Measurements from ENCODE around the gene IRAK2. TPM values are rescaled to one million over a fixed set of nuclear protein-coding genes. Genes with fewer than 3 reads are reported as not detected.

IRAK2 gene
- total RNA-seq, 2 donors from 2014 or later, result 0.99 to 3.9 TPM

- H3K4me3 ChIP-seq, result no peak overlapping the region
- no peak for ATAC-seq
- intact Hi-C loops (cut with DNase I), result no loop called here
- TF ChIP-seq POLR2A (IDR thresholded peaks at IDR 0.05), result no peak
- no peak for TF ChIP-seq CTCF (IDR thresholded peaks at IDR 0.05)
- no peaks in the 10 kb centered on the region for H3K36me3 ChIP-seq (replicated peaks in 1 of 2; ENCODE audit: insufficient read depth in 1 of 2, low read depth in 2 of 2)
- no peak for DNase-seq
- peak overlapping the region in 3 of 4 donors; percentile 35 to 91 (median 88) for H3K27ac ChIP-seq
- no peaks in the 10 kb centered on the region for H3K9me3 ChIP-seq
- peaks cover 65% of the 10 kb centered on the region for H3K4me1 ChIP-seq
- WGBS, 2 donors, result 78 to 87% methylated on average over 12 to 14 of the region's 14 CpGs
- no peaks in the 10 kb centered on the region for H3K27me3 ChIP-seq
Measured at GRCh38 chr3:10193692-10194327, 29.1 kb downstream of the IRAK2 start.

GRCh38 chr3:10194328-10195071 is 29.8 kb downstream of the IRAK2 start:
- Histone ChIP-seq H3K4me1 (peaks cover 58% of the 10 kb centered on the region), H3K36me3 (replicated peaks in 1 of 2; ENCODE audit: insufficient read depth in 1 of 2, low read depth in 2 of 2) (no peaks in the 10 kb centered on the region), H3K9me3 (no peaks in the 10 kb centered on the region), H3K27ac (peak overlapping the region in 2 of 4 donors; percentile 9 to 35), H3K4me3 (no peak overlapping the region), H3K27me3 (no peaks in the 10 kb centered on the region)
- 62 to 69% methylated on average over 10 to 11 of the region's 11 CpGs for WGBS, 2 donors
- no peak for ATAC-seq
- DNase-seq, result no peak
- TF ChIP-seq POLR2A (IDR thresholded peaks at IDR 0.05) (no peak), CTCF (IDR thresholded peaks at IDR 0.05) (no peak)
- intact Hi-C loops (cut with DNase I), result no loop called here

GRCh38 chr3:10195366-10196089 is 30.8 kb downstream of the IRAK2 start:
- peaks cover 48% of the 10 kb centered on the region for H3K4me1 ChIP-seq
- TF ChIP-seq CTCF (IDR thresholded peaks at IDR 0.05) (no peak), POLR2A (IDR thresholded peaks at IDR 0.05) (no peak)
- no peaks in the 10 kb centered on the region for H3K36me3 ChIP-seq (replicated peaks in 1 of 2; ENCODE audit: insufficient read depth in 1 of 2, low read depth in 2 of 2)
- DNase-seq, result no peak
- no peak for ATAC-seq
- no peaks in the 10 kb centered on the region for H3K27me3 ChIP-seq
- no peaks in the 10 kb centered on the region for H3K9me3 ChIP-seq
- H3K4me3 ChIP-seq, result no peak overlapping the region
- 80 to 81% methylated on average over 11 to 12 of the region's 12 CpGs for WGBS, 2 donors
- intact Hi-C loops (cut with DNase I), result no loop called here
- H3K27ac ChIP-seq, result no peak overlapping the region

GRCh38 chr3:10196389-10197052 is 31.8 kb downstream of the IRAK2 start:
- Histone ChIP-seq H3K4me3 (no peak overlapping the region), H3K27me3 (no peaks in the 10 kb centered on the region), H3K36me3 (replicated peaks in 1 of 2; ENCODE audit: insufficient read depth in 1 of 2, low read depth in 2 of 2) (no peaks in the 10 kb centered on the region), H3K9me3 (no peaks in the 10 kb centered on the region), H3K4me1 (peaks cover 38% of the 10 kb centered on the region), H3K27ac (no peak overlapping the region)
- no peak for ATAC-seq
- 67 to 75% methylated on average over 11 to 12 of the region's 12 CpGs for WGBS, 2 donors
- DNase-seq, result no peak
- TF ChIP-seq POLR2A (IDR thresholded peaks at IDR 0.05) (no peak), CTCF (IDR thresholded peaks at IDR 0.05) (no peak)
- intact Hi-C loops (cut with DNase I), result no loop called here

All from body of pancreas (tissue), 4 donors.